GM12875 (cell line): Measurements from ENCODE around the gene ZBTB26.

Experiments used
- H3K4me3 ChIP-seq: one replicate; pipeline ENCODE4 v1.5.1; 2011; ENCODE audit warnings: low read depth, low read length, control low read depth
- CTCF ChIP-seq: IDR thresholded peaks from 2 replicates; pipeline ENCODE4 v1.5.1; 2011; ENCODE audit warnings: low read depth, mild to moderate bottlenecking, control low read depth, inconsistent platforms, low read length, moderate library complexity, borderline replicate concordance; ENCODE audit not compliant: insufficient read depth

Gene ZBTB26

GRCh38 chr9:122950263-122950662, 19.0 kb upstream of the ZBTB26 start:
- H3K4me3 ChIP-seq = no peak overlapping the region
- no peak for TF ChIP-seq CTCF

GRCh38 chr9:122949696-122950095, 18.4 kb upstream of the ZBTB26 start:
- no peak for TF ChIP-seq CTCF
- H3K4me3 ChIP-seq = no peak overlapping the region

GRCh38 chr9:122948313-122948712, 17.0 kb upstream of the ZBTB26 start:
- H3K4me3 ChIP-seq = no peak overlapping the region
- TF ChIP-seq CTCF = no peak

GRCh38 chr9:122946461-122947005, 15.2 kb upstream of the ZBTB26 start:
- TF ChIP-seq CTCF = no peak
- H3K4me3 ChIP-seq = no peak overlapping the region

- H3K4me3 ChIP-seq = no peak overlapping the region
- TF ChIP-seq CTCF = no peak
Observed at GRCh38 chr9:122944960-122945888, 13.9 kb upstream of the ZBTB26 start.

- no peak for TF ChIP-seq CTCF
Observed at GRCh38 chr9:122941582-122942234, 10.4 kb upstream of the ZBTB26 start.

More at GRCh38 chr9:122941582-122942234, 10.4 kb upstream of the ZBTB26 start:
- peak overlapping the region; percentile 76 for H3K4me3 ChIP-seq
